HS-5 (cell line): ENCODE measurements around the gene IGSF11.

Source experiments
- DNase-seq: peaks from one replicate; pipeline ENCODE4 v3.0.0-alpha.2; 2012; ENCODE audit warnings: low read depth

The IGSF11 gene

GRCh38 chr3:118948146-118948545 is 86.5 kb downstream of the IGSF11 start:
- DNase-seq: no peak

GRCh38 chr3:118946449-118946848 is 88.2 kb downstream of the IGSF11 start:
- DNase-seq: no peak

GRCh38 chr3:118945834-118946233 is 88.8 kb downstream of the IGSF11 start:
- no peak for DNase-seq

GRCh38 chr3:118943597-118943996 is 91.0 kb downstream of the IGSF11 start:
- no peak for DNase-seq

- DNase-seq: no peak
Observed at GRCh38 chr3:118942671-118943070, 92.0 kb downstream of the IGSF11 start.

- no peak for DNase-seq
Observed at GRCh38 chr3:118942195-118942594, 92.5 kb downstream of the IGSF11 start.

- DNase-seq: no peak
Observed at GRCh38 chr3:118941236-118941635, 93.4 kb downstream of the IGSF11 start.

GRCh38 chr3:118938183-118938961 is 96.3 kb downstream of the IGSF11 start:
- DNase-seq: peak; percentile 28

- DNase-seq: no peak
Observed at GRCh38 chr3:118936811-118937210, 97.8 kb downstream of the IGSF11 start.

GRCh38 chr3:118932822-118933558 is 101.7 kb downstream of the IGSF11 start:
- DNase-seq: no peak

- no peak for DNase-seq
Observed at GRCh38 chr3:118931996-118932395, 102.7 kb downstream of the IGSF11 start.

- no peak for DNase-seq
Observed at GRCh38 chr3:118927449-118927848, 107.2 kb downstream of the IGSF11 start.

- no peak for DNase-seq
Observed at GRCh38 chr3:118912188-118912587, 122.5 kb downstream of the IGSF11 start.

- DNase-seq: no peak
Observed at GRCh38 chr3:118910332-118910731, 124.3 kb downstream of the IGSF11 start.

GRCh38 chr3:118909763-118910162 is 124.9 kb downstream of the IGSF11 start:
- DNase-seq: no peak

GRCh38 chr3:118907909-118908308 is 126.7 kb downstream of the IGSF11 start:
- DNase-seq: no peak

- no peak for DNase-seq
Observed at GRCh38 chr3:118900737-118901525, 133.7 kb downstream of the IGSF11 start.

- no peak for DNase-seq
Observed at GRCh38 chr3:118890206-118890605, 144.4 kb downstream of the IGSF11 start.

- no peak for DNase-seq
Observed at GRCh38 chr3:118889691-118890090, 145.0 kb downstream of the IGSF11 start.

GRCh38 chr3:118886708-118887107 is 147.9 kb downstream of the IGSF11 start:
- no peak for DNase-seq

GRCh38 chr3:118884748-118885206 is 149.9 kb downstream of the IGSF11 start:
- DNase-seq: peak; percentile 26

GRCh38 chr3:118882353-118882947 is 152.2 kb downstream of the IGSF11 start:
- DNase-seq: peak; percentile 20
